ENCODE data around the gene NFKBIE.

Gene NFKBIE

DNA sequence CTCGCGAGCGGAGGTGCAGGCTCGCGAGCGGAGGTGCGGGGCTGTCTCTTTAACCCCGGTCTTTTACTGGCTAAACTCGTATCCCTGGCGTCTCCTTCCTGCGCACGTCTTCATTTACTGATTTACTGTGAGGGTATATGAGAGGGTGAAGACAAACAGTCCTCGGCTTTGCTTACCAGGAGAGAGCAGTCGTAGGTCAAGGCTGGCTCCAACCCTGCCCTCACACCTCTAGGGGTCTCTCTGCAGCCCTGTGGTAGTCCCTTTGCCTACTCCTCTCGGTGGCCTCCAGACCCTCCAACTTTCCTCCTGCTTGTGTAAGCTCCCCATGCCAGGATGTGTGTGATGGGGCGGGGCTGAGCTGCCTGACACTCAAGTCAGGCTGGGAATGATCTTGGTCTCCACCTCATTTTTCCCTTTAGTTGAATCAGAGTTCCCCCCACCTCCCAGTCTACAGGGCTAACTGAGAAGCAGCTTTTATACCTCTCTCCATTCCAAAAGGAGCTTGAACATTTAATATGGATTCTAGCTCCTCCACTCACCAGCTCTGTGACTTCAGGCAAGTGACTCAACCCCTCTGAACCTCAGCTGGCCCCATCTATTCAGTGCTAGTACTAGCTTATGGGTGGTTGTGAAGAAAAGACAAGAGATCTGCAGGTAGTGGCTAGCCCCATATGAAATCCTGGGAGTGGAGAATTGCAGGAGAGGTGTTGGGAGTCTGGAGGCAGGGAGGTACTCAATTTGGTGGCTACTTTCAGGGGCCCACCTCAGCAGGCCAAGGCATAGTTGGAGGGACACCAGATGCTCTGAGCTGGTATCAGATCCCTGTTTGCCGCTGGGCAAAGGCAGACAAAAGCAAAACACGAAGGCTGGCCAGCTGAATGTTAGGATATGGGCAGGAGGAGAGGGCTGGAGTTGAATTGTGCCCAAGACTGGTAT, 41.1 kb downstream of the NFKBIE start:
- DNase-seq = peak; percentile 61

- peak; percentile 92 for DNase-seq
These were observed 41.9 kb downstream of the NFKBIE start, which contains the start of gene SLC29A1 for GRCh38 chr6:44223319-44224028. SLC29A1 (plus strand) TSS chr6:44223595; CDS start chr6:44227314, 3,719 bp downstream.

DNA sequence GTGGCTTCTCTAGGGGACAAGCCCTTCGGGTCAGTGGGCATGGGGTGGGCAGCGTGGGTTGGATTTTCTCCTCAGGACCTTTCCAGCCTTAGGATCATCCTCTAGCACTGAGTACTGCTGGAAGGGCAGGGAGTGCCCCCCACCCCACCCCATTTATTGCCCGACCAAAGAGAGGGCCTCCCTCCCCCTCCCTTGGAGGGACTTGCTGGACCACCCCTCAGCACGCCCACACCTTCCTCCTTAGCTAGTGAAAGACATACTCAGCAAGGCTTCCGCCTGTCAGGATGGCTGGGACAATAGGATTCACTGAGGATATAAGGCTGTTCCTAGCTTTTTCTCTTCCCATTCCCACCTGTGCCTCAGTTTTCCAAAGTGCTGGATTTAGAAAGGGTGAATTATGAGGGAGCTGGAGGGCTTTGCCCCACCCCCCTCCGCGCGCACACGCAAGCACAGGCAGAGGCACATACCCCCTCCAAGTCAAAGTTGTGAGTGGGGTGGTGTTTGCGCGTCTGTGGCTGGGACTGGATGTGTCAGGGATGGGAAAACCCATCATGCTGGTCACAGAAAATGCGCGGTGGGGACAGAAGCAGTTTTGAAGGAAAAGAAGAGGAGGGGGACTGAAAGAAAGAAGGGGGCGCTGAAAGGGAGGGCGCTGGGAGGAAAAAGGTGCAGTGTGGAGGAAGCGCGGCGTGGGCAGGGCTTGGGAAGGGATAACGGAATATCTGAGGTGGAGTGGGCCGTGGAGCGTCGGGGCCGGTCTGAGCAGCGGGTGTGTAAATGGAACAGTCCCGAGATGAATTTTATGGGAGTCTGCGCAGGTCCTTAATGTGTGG, 42.6 kb downstream of the NFKBIE start:
- no peak for DNase-seq

- DNase-seq = no peak
These were observed 43.4 kb downstream of the NFKBIE start for GRCh38 chr6:44221961-44222335.

GRCh38 chr6:44221291-44221960, 43.9 kb downstream of the NFKBIE start:
- DNase-seq = peak; percentile 97

DNA sequence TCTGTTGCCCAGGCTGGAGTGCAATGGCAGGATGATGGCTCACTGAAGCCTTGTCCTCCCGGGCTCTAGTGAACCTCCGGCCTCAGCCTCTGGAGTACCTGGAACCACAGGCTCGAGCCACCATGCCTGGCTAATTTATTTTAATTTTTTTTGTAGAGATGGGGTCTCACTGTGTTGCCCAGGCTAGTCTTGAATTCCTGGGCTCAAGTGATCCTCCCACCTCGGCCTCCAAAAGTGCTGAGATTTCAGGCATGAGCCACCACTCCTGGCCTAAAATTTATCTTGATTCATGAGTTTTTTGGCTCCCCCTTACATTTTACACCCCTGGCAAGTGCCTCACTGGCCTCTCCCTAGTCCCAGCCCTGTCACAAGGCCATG, 44.4 kb downstream of the NFKBIE start:
- no peak for DNase-seq

GRCh38 chr6:44219815-44220784, 45.3 kb downstream of the NFKBIE start:
- no peak for DNase-seq

GRCh38 chr6:44219053-44219814, 46.1 kb downstream of the NFKBIE start:
- peak; percentile 77 for DNase-seq

DNA sequence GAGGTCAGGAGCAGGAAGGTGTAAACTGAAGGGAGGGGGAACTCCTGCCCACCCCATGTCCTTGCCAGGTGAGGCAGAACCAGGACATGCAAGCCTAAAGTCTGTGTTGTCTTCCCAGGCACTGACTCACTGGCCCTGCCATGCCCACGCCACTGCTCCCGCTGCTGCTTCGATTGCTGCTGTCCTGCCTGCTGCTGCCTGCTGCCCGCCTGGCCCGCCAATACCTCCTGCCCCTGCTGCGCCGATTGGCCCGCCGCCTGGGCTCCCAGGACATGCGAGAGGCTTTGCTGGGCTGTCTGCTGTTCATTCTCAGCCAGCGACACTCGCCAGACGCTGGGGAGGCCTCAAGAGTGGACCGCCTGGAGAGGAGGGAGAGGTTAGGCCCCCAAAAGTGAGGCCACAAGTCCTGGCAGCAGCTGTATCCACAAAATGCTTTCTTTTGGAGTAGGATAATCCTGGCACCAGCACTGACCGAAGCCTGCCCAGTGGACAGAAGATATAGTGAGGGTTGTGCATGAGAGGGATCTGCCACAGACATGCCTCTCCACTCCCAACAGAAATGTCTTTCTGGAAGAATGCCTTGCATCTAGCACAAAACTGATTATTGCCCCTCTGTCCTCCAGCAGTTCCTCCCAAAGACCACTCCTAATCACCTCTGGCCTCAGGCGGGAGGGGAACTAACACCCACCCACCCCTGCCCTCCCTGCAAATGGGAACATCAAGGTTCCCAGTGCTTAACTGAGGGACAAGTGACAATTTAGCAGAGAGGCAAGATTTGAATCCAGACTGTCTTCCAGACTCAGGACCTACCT, 47.8 kb downstream of the NFKBIE start:
- no peak for DNase-seq

- peak; percentile 43 for DNase-seq
These were observed 48.5 kb downstream of the NFKBIE start, which contains the start of gene MYMX for GRCh38 chr6:44216677-44217331. MYMX (plus strand) TSS chr6:44216926; CDS start chr6:44217472, 546 bp downstream.

DNA sequence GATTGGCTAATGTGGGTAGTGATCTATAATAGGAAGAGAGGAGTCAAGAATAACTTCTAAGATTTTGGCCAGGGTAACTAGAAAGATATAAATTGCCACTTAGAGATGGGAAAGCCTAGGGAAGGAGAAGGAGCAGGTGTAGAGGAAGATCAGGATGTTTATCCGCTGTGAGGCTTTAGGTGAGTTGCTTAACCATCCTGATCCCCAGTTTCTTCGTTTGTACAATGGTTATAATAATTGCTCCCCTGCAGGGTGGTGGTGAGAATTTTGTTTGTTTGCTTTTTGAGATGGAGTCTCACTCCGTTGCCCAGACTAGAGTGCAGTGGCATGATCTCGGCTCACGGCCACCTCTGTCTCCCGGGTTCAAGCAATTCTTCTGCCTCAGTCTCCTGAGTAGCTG, 51.0 kb downstream of the NFKBIE start:
- DNase-seq = no peak

DNA sequence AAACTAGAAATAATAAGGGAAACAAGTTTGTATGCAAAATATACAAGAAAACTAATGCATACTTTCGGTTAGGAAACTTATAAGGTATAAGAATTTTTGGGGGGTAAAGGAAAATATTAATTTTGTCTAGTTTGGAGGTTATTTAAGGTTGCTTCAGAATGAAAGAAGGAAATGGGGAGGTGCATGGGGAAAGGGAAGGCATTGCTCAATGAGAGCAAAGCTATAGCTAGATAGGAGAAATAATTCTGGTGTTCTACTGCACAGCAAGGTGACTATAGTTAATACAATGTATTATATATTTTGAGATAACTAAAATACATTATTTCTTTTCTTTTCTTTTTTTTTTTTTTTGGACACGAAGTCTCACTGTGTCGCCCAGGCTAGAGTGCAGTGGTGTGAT, 54.1 kb downstream of the NFKBIE start:
- DNase-seq = no peak
